AG04450 (cell line): Measurements from ENCODE around the gene FXN. TPM values are rescaled to one million over a fixed set of nuclear protein-coding genes. Genes with fewer than 3 reads are reported as not detected.
A peak's percentile ranks its signal among the peaks of the same experiment; 100 is the strongest.
"Not testable (repeated sequence)": the region's sequence is repeated elsewhere in the genome, so short reads cannot be mapped to it uniquely, and the experiment has no call there.

Experiments used
- CTCF ChIA-PET: fragments of 300-600, 350-600 bp; formaldehyde crosslinking; extraction: SDS; loops from one replicate; lab custom pipeline; 2022; ENCODE audit warnings: antibody characterized with exemption, inconsistent platforms; lab: Charles Lee
- POLR2A ChIA-PET: fragments of 350-600 bp; formaldehyde crosslinking; extraction: SDS; loops from one replicate; lab custom pipeline; 2021; ENCODE audit warnings: antibody characterized with exemption, inconsistent platforms; lab: Yijun Ruan, JAX
- DNase-seq: peaks from one replicate; pipeline ENCODE4 v3.0.0-alpha.2; 2011; ENCODE audit warnings: low read depth, low spot score
- H3K27ac ChIP-seq: one replicate; pipeline ENCODE4 v1.5.1; 2012; ENCODE audit warnings: low read depth, low read length, control low read depth
- H3K27me3 ChIP-seq: one replicate; pipeline ENCODE4 v1.6.0; 2012; ENCODE audit warnings: low read length; ENCODE audit not compliant: control insufficient read depth, insufficient read depth
- H3K4me3 ChIP-seq: 2 replicates; pipeline ENCODE4 v1.5.1; 2011; ENCODE audit warnings: mild to moderate bottlenecking, low read depth, low read length, control low read depth
- H3K9me3 ChIP-seq: 2 replicates; pipeline ENCODE4 v1.5.1; 2012; ENCODE audit warnings: low read length; ENCODE audit not compliant: control insufficient read depth, insufficient read depth
- polyA plus RNA-seq: library from polyadenylated mRNA; depleted of rRNA; stranded (reverse); fragments of >200 nt; gene quantifications from 2 replicates; pipeline ENCODE4 v1.2.3, GENCODE V29; 2011
- TF ChIP-seq, protein P1 (sequence below): IDR thresholded peaks from 2 replicates; pipeline ENCODE4 v1.5.1; 2011; ENCODE audit warnings: low read depth, low read length, control low read depth, inconsistent platforms

The FXN gene
- polyA plus RNA-seq, 1 experiment: 18.0 TPM

GRCh38 chr9:69097064-69097463, 61.5 kb downstream of the FXN start:
- Histone ChIP-seq H3K27me3 (no peaks in the 10 kb centered on the region), H3K27ac (peak overlapping the region; percentile 63), H3K9me3 (no peaks in the 10 kb centered on the region), H3K4me3 (no peak overlapping the region)
- DNase-seq: no peak
- TF ChIP-seq, protein P1, sequence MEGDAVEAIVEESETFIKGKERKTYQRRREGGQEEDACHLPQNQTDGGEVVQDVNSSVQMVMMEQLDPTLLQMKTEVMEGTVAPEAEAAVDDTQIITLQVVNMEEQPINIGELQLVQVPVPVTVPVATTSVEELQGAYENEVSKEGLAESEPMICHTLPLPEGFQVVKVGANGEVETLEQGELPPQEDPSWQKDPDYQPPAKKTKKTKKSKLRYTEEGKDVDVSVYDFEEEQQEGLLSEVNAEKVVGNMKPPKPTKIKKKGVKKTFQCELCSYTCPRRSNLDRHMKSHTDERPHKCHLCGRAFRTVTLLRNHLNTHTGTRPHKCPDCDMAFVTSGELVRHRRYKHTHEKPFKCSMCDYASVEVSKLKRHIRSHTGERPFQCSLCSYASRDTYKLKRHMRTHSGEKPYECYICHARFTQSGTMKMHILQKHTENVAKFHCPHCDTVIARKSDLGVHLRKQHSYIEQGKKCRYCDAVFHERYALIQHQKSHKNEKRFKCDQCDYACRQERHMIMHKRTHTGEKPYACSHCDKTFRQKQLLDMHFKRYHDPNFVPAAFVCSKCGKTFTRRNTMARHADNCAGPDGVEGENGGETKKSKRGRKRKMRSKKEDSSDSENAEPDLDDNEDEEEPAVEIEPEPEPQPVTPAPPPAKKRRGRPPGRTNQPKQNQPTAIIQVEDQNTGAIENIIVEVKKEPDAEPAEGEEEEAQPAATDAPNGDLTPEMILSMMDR: no peak
- POLR2A ChIA-PET: interaction anchor here (1.1 to 1.5 kb wide), 2 partner anchors 25 to 84 kb away, joined by 3 to 6 read pairs; no protein-coding TSS in a partner anchor
- CTCF ChIA-PET: interaction anchor here (1.9 kb wide), 1 partner anchor 96 kb away, joined by 12 read pairs; no protein-coding TSS in a partner anchor

DNA sequence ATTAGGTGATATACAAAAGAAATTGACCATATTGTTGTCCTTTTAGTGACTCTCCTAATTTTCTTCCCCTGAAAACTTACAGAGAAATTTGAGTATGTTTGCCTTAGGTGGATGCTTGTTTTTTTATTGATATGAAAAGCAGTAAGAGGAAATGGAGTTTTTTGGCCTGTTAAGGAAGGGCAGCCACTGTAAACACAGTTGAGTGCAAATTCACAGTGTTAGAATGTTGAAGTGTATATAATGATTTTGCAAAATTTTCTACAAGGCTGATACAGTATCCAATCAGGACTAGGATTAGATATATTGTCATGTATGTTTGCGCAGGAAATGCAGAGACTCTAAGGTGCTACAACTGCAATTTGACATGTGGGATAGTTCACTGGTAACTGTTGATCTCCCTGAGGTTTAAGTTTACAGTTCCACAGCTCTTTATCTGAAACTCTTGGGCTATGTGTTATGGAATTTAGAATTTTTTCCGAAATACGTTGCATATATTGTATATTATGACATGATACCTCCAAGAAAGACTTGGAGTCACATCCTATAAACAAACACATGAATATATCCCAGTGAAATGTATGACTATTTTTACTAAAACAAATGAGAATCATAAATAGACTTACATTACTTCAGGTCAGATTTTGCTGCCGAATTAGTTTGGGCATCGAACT, 62.5 kb downstream of the FXN start:
- no peaks in the 10 kb centered on the region for H3K27me3 ChIP-seq
- ChIA-PET CTCF (no interaction called here), POLR2A (interaction anchor here (0.6 to 1.3 kb wide), 4 partner anchors 34 to 90 kb away, joined by 3 to 4 read pairs (median 3); no protein-coding TSS in a partner anchor)
- TF ChIP-seq, protein P1: no peak
- no peak overlapping the region for H3K4me3 ChIP-seq
- no peaks in the 10 kb centered on the region for H3K9me3 ChIP-seq
- DNase-seq: no peak
- peak overlapping the region; percentile 52 for H3K27ac ChIP-seq

- DNase-seq, H3K9me3 ChIP-seq, H3K4me3 ChIP-seq, H3K27me3 ChIP-seq, H3K27ac ChIP-seq: not testable (repeated sequence)
- ChIA-PET CTCF (interaction anchor here (1.3 kb wide), 1 partner anchor 18 kb away, joined by 3 read pairs; no protein-coding TSS in a partner anchor), POLR2A (interaction anchor here (0.7 kb wide), 1 partner anchor 100 kb away, joined by 4 read pairs; no protein-coding TSS in a partner anchor)
These were observed 67.9 kb downstream of the FXN start for GRCh38 chr9:69103348-69103996.

GRCh38 chr9:69104830-69105527, 69.4 kb downstream of the FXN start:
- no peaks in the 10 kb centered on the region for H3K9me3 ChIP-seq
- TF ChIP-seq, protein P1: no peak
- no peak overlapping the region for H3K27ac ChIP-seq
- POLR2A ChIA-PET: no interaction called here
- H3K27me3 ChIP-seq: no peaks in the 10 kb centered on the region
- DNase-seq: no peak
- CTCF ChIA-PET: interaction anchor here (1.5 kb wide), 1 partner anchor 88 kb away, joined by 3 read pairs; no protein-coding TSS in a partner anchor
- no peak overlapping the region for H3K4me3 ChIP-seq

GRCh38 chr9:69107771-69108170, 72.2 kb downstream of the FXN start:
- Histone ChIP-seq H3K27me3 (no peaks in the 10 kb centered on the region), H3K27ac (no peak overlapping the region), H3K4me3 (no peak overlapping the region), H3K9me3 (no peaks in the 10 kb centered on the region)
- TF ChIP-seq, protein P1: no peak
- ChIA-PET POLR2A (interaction anchor here (1.0 kb wide), 1 partner anchor 14 kb away, joined by 3 read pairs; no protein-coding TSS in a partner anchor), CTCF (no interaction called here)
- no peak for DNase-seq

GRCh38 chr9:69108706-69109105, 73.2 kb downstream of the FXN start:
- H3K27ac ChIP-seq, H3K27me3 ChIP-seq, H3K9me3 ChIP-seq, DNase-seq, POLR2A ChIA-PET, CTCF ChIA-PET, H3K4me3 ChIP-seq: not testable (repeated sequence)
